IPS-15b (cell line): ENCODE measurements around the gene SLC16A14.

Experiments
- H3K27me3 ChIP-seq: one replicate; pipeline ENCODE4 v1.6.1; 2013; ENCODE audit warnings: low read length; ENCODE audit not compliant: control insufficient read depth, insufficient read depth
- H3K36me3 ChIP-seq: one replicate; pipeline ENCODE4 v1.6.1; 2013; ENCODE audit warnings: low read length; ENCODE audit not compliant: control insufficient read depth, insufficient read depth
- H3K4me1 ChIP-seq: one replicate; pipeline ENCODE4 v1.6.1; 2013; ENCODE audit warnings: mild to moderate bottlenecking, low read length; ENCODE audit not compliant: control insufficient read depth, insufficient read depth
- H3K4me3 ChIP-seq: one replicate; pipeline ENCODE4 v1.5.1; 2013; ENCODE audit warnings: low read depth, low read length
- H3K9ac ChIP-seq: one replicate; pipeline ENCODE4 v1.6.1; 2013; ENCODE audit warnings: low read depth, mild to moderate bottlenecking, low read length
- H3K9me3 ChIP-seq: one replicate; pipeline ENCODE4 v1.6.1; 2013; ENCODE audit warnings: mild to moderate bottlenecking, low read length; ENCODE audit not compliant: control insufficient read depth, insufficient read depth

Gene SLC16A14

GRCh38 chr2:230069402-230069801 lies 678 bp upstream of the SLC16A14 start:
- Histone ChIP-seq H3K9me3 (no peaks in the 10 kb centered on the region), H3K4me1 (peaks cover 4% of the 10 kb centered on the region), H3K4me3 (no peak overlapping the region), H3K27me3 (peaks cover 24% of the 10 kb centered on the region), H3K36me3 (no peaks in the 10 kb centered on the region), H3K9ac (no peak overlapping the region)

DNA sequence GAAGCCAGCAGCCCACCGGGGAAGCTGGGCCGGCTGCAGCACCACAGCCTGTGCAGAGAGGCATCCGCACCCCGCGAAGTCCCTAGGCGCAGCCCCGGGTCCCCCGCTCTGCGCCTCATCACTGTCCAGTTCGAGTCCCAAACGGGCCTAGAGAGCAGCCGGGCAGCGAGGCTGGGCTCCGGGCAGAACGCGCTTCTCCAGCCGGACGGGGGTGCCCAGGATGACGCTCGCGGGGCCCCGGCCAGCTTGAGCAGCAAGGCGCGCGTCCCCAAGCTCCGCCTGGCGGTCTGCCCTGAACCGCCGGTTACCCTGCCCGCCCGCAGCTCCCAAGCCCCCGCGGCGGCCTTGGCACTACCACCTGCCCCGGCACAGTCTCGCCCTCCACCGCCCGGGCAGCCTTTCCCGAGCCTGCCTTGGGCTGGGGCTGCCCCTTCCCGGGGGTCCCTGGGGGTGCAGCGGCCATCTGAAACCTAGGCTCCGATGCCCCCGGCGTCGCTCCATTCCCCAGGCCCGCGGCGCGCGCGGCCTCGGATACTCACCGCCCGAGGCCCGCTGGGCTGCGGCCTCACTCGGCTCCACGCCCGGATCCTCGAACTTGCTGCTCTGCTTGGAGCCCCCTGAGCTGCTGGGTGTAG lies 591 bp downstream of the SLC16A14 start:
- Histone ChIP-seq H3K36me3 (no peaks in the 10 kb centered on the region), H3K9me3 (no peaks in the 10 kb centered on the region), H3K9ac (no peak overlapping the region), H3K4me3 (peak overlapping the region; percentile 56), H3K4me1 (peaks cover 4% of the 10 kb centered on the region), H3K27me3 (peaks cover 24% of the 10 kb centered on the region)

DNA sequence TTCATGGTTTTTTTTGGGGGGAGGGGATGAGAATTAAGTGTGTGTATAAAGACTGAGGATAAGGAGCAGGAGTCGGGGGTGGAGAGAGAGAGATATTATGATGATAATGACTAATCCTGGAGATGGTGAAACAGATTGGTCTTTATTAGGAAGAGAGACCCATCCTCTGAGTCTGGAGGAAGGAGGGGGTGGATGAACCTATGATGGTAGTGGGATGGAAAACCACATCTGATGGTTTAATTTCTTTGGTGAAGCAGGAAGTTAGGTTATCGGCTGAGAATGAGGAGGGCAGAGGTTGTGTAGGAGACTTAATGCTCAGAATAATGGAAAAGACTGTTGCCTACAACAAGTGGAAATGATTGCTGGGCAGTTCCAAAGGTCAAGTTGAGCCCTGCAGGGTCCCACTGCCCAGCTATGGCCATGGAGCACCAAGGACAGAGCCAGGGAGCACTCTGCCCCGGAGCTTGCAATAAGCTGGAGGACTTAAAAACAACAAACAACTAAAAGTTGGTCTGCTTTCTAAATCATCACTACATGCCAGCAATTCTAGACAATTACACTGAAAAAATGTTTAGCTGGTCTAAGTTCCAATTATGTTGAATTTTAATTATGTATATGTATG lies 7.9 kb downstream of the SLC16A14 start:
- H3K27me3 ChIP-seq: no peaks in the 10 kb centered on the region
- H3K9ac ChIP-seq: no peak overlapping the region
- no peak overlapping the region for H3K4me3 ChIP-seq
- no peaks in the 10 kb centered on the region for H3K4me1 ChIP-seq
- no peaks in the 10 kb centered on the region for H3K9me3 ChIP-seq
- H3K36me3 ChIP-seq: no peaks in the 10 kb centered on the region

- no peaks in the 10 kb centered on the region for H3K27me3 ChIP-seq
- no peaks in the 10 kb centered on the region for H3K4me1 ChIP-seq
- no peaks in the 10 kb centered on the region for H3K36me3 ChIP-seq
- no peaks in the 10 kb centered on the region for H3K9me3 ChIP-seq
- no peak overlapping the region for H3K9ac ChIP-seq
- H3K4me3 ChIP-seq: no peak overlapping the region
Observed at GRCh38 chr2:230053753-230054478, 14.8 kb downstream of the SLC16A14 start.

DNA sequence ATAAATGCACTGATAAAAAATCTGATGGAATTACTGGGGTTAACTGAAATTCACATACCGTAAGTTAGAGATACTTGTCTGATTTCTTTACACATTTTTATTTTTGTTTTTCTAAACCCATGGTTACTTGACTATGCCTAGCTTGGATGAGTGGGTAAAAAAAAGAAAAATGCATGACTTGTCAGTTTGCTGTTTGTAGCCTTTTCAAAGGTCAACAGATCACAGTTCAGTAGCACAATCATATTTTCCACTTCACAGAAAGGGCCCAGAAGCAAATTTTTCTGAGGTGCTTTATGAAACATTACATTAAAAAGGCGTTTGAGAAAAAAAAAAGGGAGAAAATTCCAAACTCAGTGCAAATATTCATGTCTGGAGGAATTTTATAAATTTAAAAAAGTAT lies 16.4 kb downstream of the SLC16A14 start:
- no peaks in the 10 kb centered on the region for H3K27me3 ChIP-seq
- H3K9ac ChIP-seq: no peak overlapping the region

DNA sequence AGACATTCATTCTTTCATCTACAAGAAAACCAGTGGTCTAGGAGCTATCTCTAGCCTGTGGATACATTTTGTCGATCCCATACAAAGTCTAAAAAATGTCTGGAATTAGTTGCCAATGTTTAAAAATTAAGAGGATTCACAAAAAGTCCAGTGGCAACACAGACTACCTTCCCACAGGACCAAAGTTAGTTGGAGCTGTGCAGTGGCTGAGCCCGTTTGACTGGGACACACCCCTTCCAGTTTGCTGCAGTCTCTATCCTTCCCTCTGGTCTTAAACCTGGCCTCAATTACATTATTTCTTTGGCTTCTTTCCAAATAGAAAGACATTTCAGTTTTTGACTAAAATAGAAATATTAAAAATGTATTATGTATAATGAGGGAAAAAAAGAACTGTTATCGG lies 18.6 kb downstream of the SLC16A14 start:
- no peaks in the 10 kb centered on the region for H3K27me3 ChIP-seq
- no peaks in the 10 kb centered on the region for H3K36me3 ChIP-seq
- H3K9me3 ChIP-seq: no peaks in the 10 kb centered on the region
- H3K4me3 ChIP-seq: no peak overlapping the region
- no peaks in the 10 kb centered on the region for H3K4me1 ChIP-seq
- H3K9ac ChIP-seq: no peak overlapping the region

More for the DNA sequence above, 16.4 kb downstream of the SLC16A14 start:
- Histone ChIP-seq H3K4me1 (no peaks in the 10 kb centered on the region), H3K9me3 (no peaks in the 10 kb centered on the region), H3K4me3 (no peak overlapping the region), H3K36me3 (no peaks in the 10 kb centered on the region)

- Histone ChIP-seq H3K4me1 (no peaks in the 10 kb centered on the region), H3K36me3 (no peaks in the 10 kb centered on the region), H3K4me3 (no peak overlapping the region), H3K9ac (no peak overlapping the region), H3K27me3 (no peaks in the 10 kb centered on the region), H3K9me3 (no peaks in the 10 kb centered on the region)
Observed at GRCh38 chr2:230048010-230048671, 20.6 kb downstream of the SLC16A14 start.

- H3K4me3 ChIP-seq: no peak overlapping the region
- no peak overlapping the region for H3K9ac ChIP-seq
- H3K36me3 ChIP-seq: no peaks in the 10 kb centered on the region
- no peaks in the 10 kb centered on the region for H3K27me3 ChIP-seq
- H3K9me3 ChIP-seq: no peaks in the 10 kb centered on the region
- H3K4me1 ChIP-seq: no peaks in the 10 kb centered on the region
Observed at GRCh38 chr2:230046491-230046890, 22.2 kb downstream of the SLC16A14 start.

DNA sequence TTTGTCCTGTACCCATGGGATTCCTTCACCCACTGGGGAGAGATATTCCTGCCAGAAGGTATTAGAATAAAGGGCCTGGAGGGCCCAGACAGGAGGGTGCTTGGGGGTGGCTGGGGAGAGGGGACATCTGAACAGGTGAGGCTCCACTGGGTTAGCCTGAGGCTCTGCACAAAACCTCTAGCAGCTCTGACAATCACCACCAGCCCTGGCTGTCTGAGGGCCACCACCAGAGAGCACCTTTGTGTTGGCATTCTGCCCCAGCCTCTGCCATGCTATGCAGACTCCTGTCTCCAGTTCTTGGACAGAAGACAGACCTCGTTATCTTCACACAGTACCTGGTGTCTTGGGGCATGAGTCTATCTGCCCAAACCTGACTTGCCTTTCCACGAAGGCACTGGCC lies 25.3 kb downstream of the SLC16A14 start:
- Histone ChIP-seq H3K4me3 (no peak overlapping the region), H3K9ac (no peak overlapping the region), H3K4me1 (no peaks in the 10 kb centered on the region), H3K9me3 (no peaks in the 10 kb centered on the region), H3K36me3 (no peaks in the 10 kb centered on the region), H3K27me3 (no peaks in the 10 kb centered on the region)

- no peaks in the 10 kb centered on the region for H3K27me3 ChIP-seq
- H3K36me3 ChIP-seq: no peaks in the 10 kb centered on the region
- H3K9me3 ChIP-seq: no peaks in the 10 kb centered on the region
- no peaks in the 10 kb centered on the region for H3K4me1 ChIP-seq
- H3K4me3 ChIP-seq: no peak overlapping the region
- H3K9ac ChIP-seq: no peak overlapping the region
Observed at GRCh38 chr2:230043025-230043424, 25.7 kb downstream of the SLC16A14 start.

DNA sequence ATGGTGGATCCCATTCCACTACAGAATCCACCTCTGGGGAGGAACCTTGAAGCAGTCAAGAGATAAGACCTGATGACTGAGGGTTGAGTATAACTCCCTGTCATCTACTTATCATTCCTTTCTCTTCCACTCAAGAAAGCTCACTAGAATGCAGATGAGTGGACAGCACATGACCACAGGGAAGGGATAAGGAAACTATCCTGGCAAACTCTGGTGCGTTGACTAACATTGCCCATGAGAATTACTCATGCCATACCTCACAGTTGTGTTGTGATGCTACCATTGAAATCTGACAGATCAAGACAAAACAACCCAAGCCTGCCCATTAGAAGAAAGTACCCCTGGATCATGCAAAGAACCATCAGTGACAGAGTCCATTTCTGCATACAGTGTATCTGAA lies 26.5 kb downstream of the SLC16A14 start:
- Histone ChIP-seq H3K4me3 (no peak overlapping the region), H3K4me1 (no peaks in the 10 kb centered on the region), H3K9ac (no peak overlapping the region), H3K27me3 (no peaks in the 10 kb centered on the region), H3K36me3 (no peaks in the 10 kb centered on the region), H3K9me3 (no peaks in the 10 kb centered on the region)
